Stomach (tissue), 9 donors: ENCODE data around the gene ATP11A. TPM values are rescaled to one million over a fixed set of nuclear protein-coding genes. Genes with fewer than 3 reads are reported as not detected.
A peak's percentile ranks its signal among the peaks of the same experiment; 100 is the strongest.

ENCODE experiments used
- DNase-seq, 2 donors: peaks; one replicate each; pipeline versions ENCODE4 v3.0.0 to v3.0.0-alpha.2; 2013 to 2019
- H3K27ac ChIP-seq, 5 donors: fragments of 200-600 bp in 4 of 5; sonication (generic) in 4 of 5; one replicate each; pipeline ENCODE4 v1.5.1; 2013 to 2019; ENCODE audit warnings: mild to moderate bottlenecking in 1 of 5, moderate library complexity in 1 of 5
- H3K27me3 ChIP-seq, 3 donors: fragments of 200-600 bp; sonication (generic); one replicate each; pipeline ENCODE4 v1.5.1; 2017 to 2019; ENCODE audit warnings: mixed run types in 1 of 3
- H3K36me3 ChIP-seq, 4 donors: fragments of 200-600 bp; sonication (generic); 1 replicate in 3 of 4; 2 replicates in 1 of 4; pipeline ENCODE4 v1.5.1; 2016 to 2019
- H3K4me1 ChIP-seq, 4 donors: fragments of 200-600 bp; sonication (generic); one replicate each; pipeline ENCODE4 v1.5.1; 2016 to 2019
- H3K4me3 ChIP-seq, 4 donors: fragments of 200-600 bp; sonication (generic) in 3 of 4; one replicate each; pipeline ENCODE4 v1.5.1; 2016 to 2019; ENCODE audit warnings: mild to moderate bottlenecking in 1 of 4
- H3K9me3 ChIP-seq, 4 donors: fragments of 200-600 bp; sonication (generic); one replicate each; pipeline ENCODE4 v1.5.1; 2016 to 2019
- CTCF ChIP-seq, 7 experiments: fragments of 450-650 bp in 4 of 7; fragments of 200-600 bp in 3 of 7; sonication (generic) in 3 of 7; IDR thresholded peaks; one replicate each; pipeline ENCODE4 v1.5.1; 2016 to 2019; ENCODE audit warnings: antibody characterized with exemption in 7 of 7, control low read depth in 2 of 7, mild to moderate bottlenecking in 1 of 7
- EP300 ChIP-seq: sonication (generic); formaldehyde crosslinking; IDR thresholded peaks from one replicate; pipeline ENCODE4 v1.6.1; 2017; ENCODE audit warnings: antibody characterized with exemption
- POLR2A ChIP-seq, 4 donors: fragments of 450-650 bp; IDR thresholded peaks; one replicate each; pipeline ENCODE4 v1.6.1; 2016; ENCODE audit warnings: antibody characterized with exemption in 4 of 4, control low read depth in 2 of 4, mild to moderate bottlenecking in 1 of 4, moderate library complexity in 1 of 4
- POLR2AphosphoS5 ChIP-seq, 3 donors: sonication (generic); formaldehyde crosslinking; IDR thresholded peaks; one replicate each; pipeline ENCODE4 v1.6.1; 2016; ENCODE audit warnings: antibody characterized with exemption in 3 of 3
- WGBS, 5 donors: extraction: QIAGEN DNeasy Blood & Tissue Kit in 3 of 5; methylation state at CpG; one replicate each; pipeline versions ENCODE4 v1.1.5 to v1.1.7; 2013 to 2018; 5-methylcytosine and 5-hydroxymethylcytosine counted together
- intact Hi-C: fragments of 100-400 bp; cut with DNase I; formaldehyde crosslinking; loops from one replicate; pipeline ENCODE4 v1.15.1; 2023; ENCODE audit warnings: low total_unique reads
- polyA plus RNA-seq, 3 donors: library from polyadenylated mRNA; stranded (reverse); fragments of 200-250 nt; gene quantifications; one replicate each; pipeline ENCODE4 v1.2.3, GENCODE V29; 2013
- total RNA-seq, 5 donors: library from RNA; depleted of rRNA; stranded (reverse); fragments of >200 nt; gene quantifications; one replicate each; pipeline versions ENCODE4 v1.1.0 to v1.2.3, GENCODE V29; 2014 to 2016
- donor health status: healthy with polysubstance abuse.
- donor health status: Bipolar disorder and iron deficiency.
- donor health status: healthy.

The ATP11A gene
- total and polyA plus RNA-seq, 8 donors = 1.1 to 70.9 (median 12.3) TPM

GRCh38 chr13:112845511-112846144 is 155.8 kb downstream of the ATP11A start:
- TF ChIP-seq POLR2AphosphoS5 (IDR thresholded peaks at IDR 0.05) (no peak), CTCF (IDR thresholded peaks at IDR 0.05) (no peak), EP300 (no peak), POLR2A (IDR thresholded peaks at IDR 0.05) (no peak)
- 86 to 98% (median 94%) methylated on average over 13 to 23 of the region's 23 CpGs for WGBS, 5 donors
- intact Hi-C loops = no loop called here
- Histone ChIP-seq H3K9me3 (peaks cover 0 to 4% (median 0%) of the 10 kb centered on the region in 4 donors), H3K27me3 (no peaks in the 10 kb centered on the region), H3K27ac (no peak overlapping the region), H3K4me3 (no peak overlapping the region), H3K36me3 (peaks cover 0 to 75% (median 58%) of the 10 kb centered on the region in 4 donors), H3K4me1 (no peaks in the 10 kb centered on the region)
- no peak for DNase-seq

GRCh38 chr13:112846411-112847115 is 156.7 kb downstream of the ATP11A start:
- intact Hi-C loops = no loop called here
- Histone ChIP-seq H3K4me1 (no peaks in the 10 kb centered on the region), H3K9me3 (peaks cover 0 to 4% (median 0%) of the 10 kb centered on the region in 4 donors), H3K36me3 (peaks cover 0 to 76% (median 59%) of the 10 kb centered on the region in 4 donors), H3K4me3 (no peak overlapping the region), H3K27ac (no peak overlapping the region), H3K27me3 (no peaks in the 10 kb centered on the region)
- WGBS, 5 donors = 92 to 99% (median 94%) methylated on average over 20 to 23 of the region's 23 CpGs
- TF ChIP-seq POLR2A (IDR thresholded peaks at IDR 0.05) (no peak), CTCF (IDR thresholded peaks at IDR 0.05) (no peak), POLR2AphosphoS5 (IDR thresholded peaks at IDR 0.05) (no peak), EP300 (no peak)
- no peak for DNase-seq

- H3K4me3 ChIP-seq = no peak overlapping the region
- 51 to 63% (median 59%) methylated on average over 6 of the region's 6 CpGs for WGBS, 5 donors
- intact Hi-C loops = no loop called here
- H3K27ac ChIP-seq = no peak overlapping the region
- peak in 1 of 2 donors; percentile 46 for DNase-seq
- no peaks in the 10 kb centered on the region for H3K27me3 ChIP-seq
- H3K9me3 ChIP-seq = peaks cover 0 to 4% (median 0%) of the 10 kb centered on the region in 4 donors
- no peak for TF ChIP-seq EP300
- TF ChIP-seq POLR2A (IDR thresholded peaks at IDR 0.05) = no peak
- no peak for TF ChIP-seq POLR2AphosphoS5 (IDR thresholded peaks at IDR 0.05)
- no peak for TF ChIP-seq CTCF (IDR thresholded peaks at IDR 0.05)
- peaks cover 3 to 76% (median 61%) of the 10 kb centered on the region in 4 donors for H3K36me3 ChIP-seq
- H3K4me1 ChIP-seq = no peaks in the 10 kb centered on the region
Measured at GRCh38 chr13:112849500-112849899, 159.7 kb downstream of the ATP11A start.

- Histone ChIP-seq H3K27ac (no peak overlapping the region), H3K27me3 (no peaks in the 10 kb centered on the region), H3K9me3 (peaks cover 0 to 4% (median 0%) of the 10 kb centered on the region in 4 donors), H3K36me3 (peaks cover 4 to 78% (median 65%) of the 10 kb centered on the region in 4 donors), H3K4me3 (no peak overlapping the region), H3K4me1 (no peaks in the 10 kb centered on the region)
- 96 to 98% (median 97%) methylated on average over 6 of the region's 6 CpGs for WGBS, 5 donors
- no peak for TF ChIP-seq CTCF (IDR thresholded peaks at IDR 0.05)
- no peak for DNase-seq
- intact Hi-C loops = no loop called here
Measured at GRCh38 chr13:112850273-112850672, 160.4 kb downstream of the ATP11A start.
